Kidney (tissue), 14 donors: ENCODE measurements around the gene IPO11. TPM values are rescaled to one million over a fixed set of nuclear protein-coding genes. Genes with fewer than 3 reads are reported as not detected.
"Not testable (repeated sequence)": the region's sequence is repeated elsewhere in the genome, so short reads cannot be mapped to it uniquely, and the experiment has no call there.

Experiments used
- DNase-seq, 5 donors: peaks; one replicate each; pipeline ENCODE4 v3.0.0-alpha.2; 2013 to 2020
- FAIRE-seq: peaks from 2 replicates; lab custom pipeline; 2012; peaks lifted over from hg19 to GRCh38; lab: Jason Lieb, UNC
- H3K27ac ChIP-seq, 2 donors: one replicate each; pipeline ENCODE4 v1.7.0; 2013; ENCODE audit warnings: low read depth in 2 of 2, low read length in 2 of 2, inconsistent platforms in 1 of 2
- H3K27me3 ChIP-seq: one replicate; pipeline ENCODE4 v1.7.1; 2013; ENCODE audit warnings: low read length, inconsistent platforms; ENCODE audit not compliant: control insufficient read depth, insufficient read depth
- H3K36me3 ChIP-seq, 3 donors: one replicate each; pipeline versions ENCODE4 v1.7.0 to v1.7.1; 2013; ENCODE audit warnings: low read length in 3 of 3, control low read depth in 1 of 3, inconsistent platforms in 1 of 3; ENCODE audit not compliant: insufficient read depth in 3 of 3, control insufficient read depth in 2 of 3
- H3K4me1 ChIP-seq, 3 donors: one replicate each; pipeline versions ENCODE4 v1.7.0 to v1.7.1; 2013; ENCODE audit warnings: low read length in 3 of 3, inconsistent platforms in 1 of 3, low read depth in 1 of 3; ENCODE audit not compliant: control insufficient read depth in 2 of 3, insufficient read depth in 2 of 3
- H3K4me3 ChIP-seq, 3 donors: one replicate each; pipeline versions ENCODE4 v1.7.0 to v1.8.1; 2013; ENCODE audit warnings: low read length in 3 of 3, control low read depth in 1 of 3, inconsistent platforms in 1 of 3
- H3K9ac ChIP-seq, 3 donors: one replicate each; pipeline versions ENCODE4 v1.7.0 to v1.7.1; 2013; ENCODE audit warnings: low read length in 3 of 3, control low read depth in 1 of 3, inconsistent platforms in 1 of 3
- H3K9me3 ChIP-seq, 3 donors: one replicate each; pipeline versions ENCODE4 v1.7.0 to v1.7.1; 2013; ENCODE audit warnings: low read length in 3 of 3, control low read depth in 1 of 3, inconsistent platforms in 1 of 3; ENCODE audit not compliant: control insufficient read depth in 2 of 3, insufficient read depth in 1 of 3
- intact Hi-C: fragments of 100-400 bp; cut with DNase I; formaldehyde crosslinking; loops from one replicate; pipeline ENCODE4 v1.11.1; 2022
- polyA plus RNA-seq: library from polyadenylated mRNA; stranded (reverse); fragments of 350-450 nt; fragmentation: Illumina TruSeq; extraction: RNeasy Lipid Tissue Mini Kit (QIAGEN cat#74804); gene quantifications from one replicate; pipeline ENCODE4 v1.2.3, GENCODE V29; 2014; ENCODE audit warnings: low read depth, low replicate concordance; ENCODE audit not compliant: insufficient read depth
- total RNA-seq: library from RNA; stranded (reverse); fragmentation: NEBNext Ultra II Directional; extraction: Animal tissue kit (Norgen Biotek cat#: 25700); gene quantifications from one replicate; pipeline ENCODE4 v1.2.1, GENCODE V29; 2021
- TF ChIP-seq, protein P1 (sequence below): IDR thresholded peaks from 3 replicates; pipeline ENCODE4 v1.5.1; 2012; ENCODE audit warnings: mild to moderate bottlenecking, moderate library complexity, borderline replicate concordance; ENCODE audit not compliant: insufficient read depth; ENCODE audit errors: extremely low read depth
- donor health status: control.
- donor health status: control.
- donor health status: control.
- donor health status: control.
- donor health status: control.
- donor health status: DM: yes; HTN: yes; CAD: no.
- donor health status: Normal renal cell carcinoma (clear cell type).

Gene IPO11
- total and polyA plus RNA-seq, 2 donors from 2014 or later, result 18.5 to 36.1 TPM

DNA sequence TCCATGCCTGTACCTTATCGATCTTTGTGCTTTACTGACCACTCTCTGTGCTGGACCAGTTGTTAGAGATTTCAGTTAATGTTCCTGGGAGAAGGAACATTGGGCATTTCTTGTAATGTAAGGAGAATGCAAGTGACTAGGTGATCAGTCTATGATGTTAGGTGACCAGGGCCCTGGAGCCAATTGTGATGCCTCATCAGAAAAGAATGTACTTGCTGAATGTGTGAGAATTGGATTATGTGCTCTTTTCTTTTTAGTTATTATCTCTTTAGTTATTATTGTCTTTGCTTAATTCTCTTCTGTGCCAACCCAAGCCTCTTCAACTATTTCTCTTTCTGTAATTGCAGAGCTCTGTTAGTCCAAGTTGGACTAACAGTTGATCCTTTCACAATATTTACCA, 258.9 kb downstream of the IPO11 start:
- Histone ChIP-seq H3K4me3 (no peak overlapping the region), H3K27me3 (no peaks in the 10 kb centered on the region), H3K9ac (no peak overlapping the region), H3K36me3 (no peaks in the 10 kb centered on the region), H3K27ac (no peak overlapping the region), H3K4me1 (no peaks in the 10 kb centered on the region), H3K9me3 (no peaks in the 10 kb centered on the region)
- no peak for FAIRE-seq
- TF ChIP-seq, protein P1, sequence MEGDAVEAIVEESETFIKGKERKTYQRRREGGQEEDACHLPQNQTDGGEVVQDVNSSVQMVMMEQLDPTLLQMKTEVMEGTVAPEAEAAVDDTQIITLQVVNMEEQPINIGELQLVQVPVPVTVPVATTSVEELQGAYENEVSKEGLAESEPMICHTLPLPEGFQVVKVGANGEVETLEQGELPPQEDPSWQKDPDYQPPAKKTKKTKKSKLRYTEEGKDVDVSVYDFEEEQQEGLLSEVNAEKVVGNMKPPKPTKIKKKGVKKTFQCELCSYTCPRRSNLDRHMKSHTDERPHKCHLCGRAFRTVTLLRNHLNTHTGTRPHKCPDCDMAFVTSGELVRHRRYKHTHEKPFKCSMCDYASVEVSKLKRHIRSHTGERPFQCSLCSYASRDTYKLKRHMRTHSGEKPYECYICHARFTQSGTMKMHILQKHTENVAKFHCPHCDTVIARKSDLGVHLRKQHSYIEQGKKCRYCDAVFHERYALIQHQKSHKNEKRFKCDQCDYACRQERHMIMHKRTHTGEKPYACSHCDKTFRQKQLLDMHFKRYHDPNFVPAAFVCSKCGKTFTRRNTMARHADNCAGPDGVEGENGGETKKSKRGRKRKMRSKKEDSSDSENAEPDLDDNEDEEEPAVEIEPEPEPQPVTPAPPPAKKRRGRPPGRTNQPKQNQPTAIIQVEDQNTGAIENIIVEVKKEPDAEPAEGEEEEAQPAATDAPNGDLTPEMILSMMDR, result no peak
- DNase-seq, result no peak
- intact Hi-C loops, result no loop called here

DNA sequence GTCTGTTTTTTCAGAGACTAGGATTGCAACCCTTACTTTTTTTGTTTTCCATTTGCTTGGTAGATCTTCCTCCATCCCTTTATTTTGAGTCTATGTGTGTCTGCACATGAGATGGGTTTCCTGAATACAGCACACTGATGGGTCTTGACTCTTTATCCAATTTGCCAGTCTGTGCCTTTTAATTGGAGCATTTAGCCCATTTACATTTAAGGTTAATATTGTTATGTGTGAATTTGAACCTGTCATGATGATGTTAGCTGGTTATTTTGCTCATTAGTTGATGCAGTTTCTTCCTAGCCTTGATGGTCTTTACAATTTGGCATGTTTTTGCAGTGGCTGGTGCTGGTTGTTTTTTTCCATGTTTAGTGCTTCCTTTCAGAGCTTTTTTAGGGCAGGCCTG, 264.0 kb downstream of the IPO11 start:
- H3K4me3 ChIP-seq, DNase-seq, intact Hi-C loops, H3K27me3 ChIP-seq, H3K4me1 ChIP-seq, H3K36me3 ChIP-seq, H3K9me3 ChIP-seq, H3K27ac ChIP-seq, FAIRE-seq, H3K9ac ChIP-seq: not testable (repeated sequence)

Other genes starting within 250 kb of the IPO11 start
- gene KIF2A, start 106.6 kb upstream of the IPO11 start, total RNA-seq, result 32.4 TPM
- gene KIF2A, start 106.6 kb upstream of the IPO11 start, polyA plus RNA-seq, result 4.6 TPM
- 19.9 TPM for gene DIMT1, start 8.9 kb upstream of the IPO11 start, total RNA-seq
- 9.9 TPM for gene DIMT1, start 8.9 kb upstream of the IPO11 start, polyA plus RNA-seq
- 3.6 TPM for gene LRRC70, start 166.1 kb downstream of the IPO11 start, total RNA-seq
- gene LRRC70, start 166.1 kb downstream of the IPO11 start, polyA plus RNA-seq, result 4.9 TPM